HG02884 (cell line): Measurements from ENCODE around the gene URAD.
A peak's percentile ranks its signal among the peaks of the same experiment; 100 is the strongest.
"Not testable (repeated sequence)": the region's sequence is repeated elsewhere in the genome, so short reads cannot be mapped to it uniquely, and the experiment has no call there.

Experiments used
- ATAC-seq: cut with Tn5 transposase; IDR thresholded peaks from one replicate; pipeline ENCODE4 v1.9.1; 2021; ENCODE audit warnings: mild to moderate bottlenecking, moderate library complexity; ENCODE audit not compliant: unreplicated experiment

URAD gene, protein sequence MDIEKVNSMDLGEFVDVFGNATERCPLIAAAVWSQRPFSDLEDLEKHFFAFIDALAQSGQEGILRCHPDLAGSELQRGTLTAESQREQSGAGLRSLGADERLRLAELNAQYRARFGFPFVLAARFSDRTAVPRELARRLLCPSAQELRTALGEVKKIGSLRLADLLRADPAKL

GRCh38 chr13:27988520-27988919 lies at the start of gene URAD:
Gene URAD (minus strand): TSS chr13:27988693. CDS start chr13:27988637, 56 bp downstream.
- no peak for ATAC-seq

GRCh38 chr13:28037399-28037798 lies 48.9 kb upstream of the URAD start:
- ATAC-seq: no peak

GRCh38 chr13:28035146-28035782 lies 46.8 kb upstream of the URAD start:
- ATAC-seq: no peak

- ATAC-seq: no peak
Observed at GRCh38 chr13:28033894-28034655, 45.6 kb upstream of the URAD start.

DNA sequence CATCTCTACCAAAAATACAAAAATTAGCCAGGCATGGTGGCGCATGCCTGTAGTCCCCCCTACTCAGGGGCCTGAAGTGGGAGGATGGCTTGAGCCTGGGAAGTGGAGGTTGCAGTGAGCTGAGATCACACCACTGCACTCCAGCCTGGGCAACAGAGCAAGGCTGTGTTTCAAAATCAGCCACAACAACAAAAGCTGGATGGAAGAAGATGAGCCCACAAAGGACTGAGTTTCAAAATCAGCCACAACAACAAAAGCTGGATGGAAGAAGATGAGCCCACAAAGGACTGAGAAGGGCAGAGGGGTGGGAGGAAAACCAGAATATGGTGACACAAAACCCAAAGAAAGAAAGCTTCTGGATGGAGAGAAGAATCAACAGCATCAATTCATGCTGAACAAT lies 43.9 kb upstream of the URAD start:
- ATAC-seq: not testable (repeated sequence)

DNA sequence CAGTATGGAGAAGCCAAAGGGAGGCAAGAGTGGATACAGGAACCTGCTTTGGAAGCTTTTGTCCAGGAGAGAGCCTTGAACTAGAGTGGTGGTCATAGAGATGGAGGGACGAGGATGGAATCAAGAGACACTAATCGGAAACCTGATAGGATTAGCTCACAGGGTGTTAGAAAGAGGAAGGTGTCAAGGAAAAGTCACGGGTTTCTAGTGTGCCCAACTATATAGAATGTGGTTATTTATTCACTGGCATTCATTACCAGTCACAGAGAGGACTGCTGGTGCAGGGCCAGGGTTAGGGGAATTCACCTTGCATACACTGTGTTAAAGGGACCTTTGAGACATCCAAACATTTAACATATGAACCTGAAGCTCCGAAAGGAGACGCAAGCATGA lies 43.4 kb upstream of the URAD start:
- ATAC-seq: no peak

DNA sequence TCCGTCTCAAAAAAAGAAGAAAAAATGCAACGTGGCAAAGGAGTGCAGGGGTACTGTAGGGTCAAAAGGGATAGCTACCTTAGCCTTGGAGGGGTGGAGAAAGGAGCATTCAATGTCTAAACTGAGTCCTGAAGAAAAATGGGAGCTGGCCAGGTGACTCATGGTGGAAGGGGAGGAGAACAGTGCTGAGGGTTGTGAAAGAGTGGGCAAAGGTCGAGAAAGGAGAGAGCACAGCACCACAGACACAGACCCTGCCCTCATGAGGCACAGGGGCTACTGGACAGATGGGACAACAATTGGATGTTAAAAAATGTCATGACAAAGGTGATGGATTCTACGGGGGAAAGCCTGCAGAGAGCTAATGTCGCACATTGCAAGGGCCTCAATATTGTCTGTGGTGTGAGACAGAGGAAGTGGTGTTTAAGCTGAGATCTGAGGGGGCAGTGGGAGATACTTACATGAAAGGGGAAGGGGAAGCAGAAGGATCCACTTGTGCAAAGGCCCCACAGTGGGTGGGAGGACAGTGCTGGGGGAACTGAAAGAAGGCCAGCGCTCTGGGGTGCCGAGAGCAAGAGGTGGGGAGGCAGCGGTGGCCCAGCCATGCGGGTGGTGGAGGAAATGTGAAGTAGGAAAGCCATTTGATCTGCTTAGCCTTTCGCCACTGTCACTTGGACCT lies 42.9 kb upstream of the URAD start:
- no peak for ATAC-seq

DNA sequence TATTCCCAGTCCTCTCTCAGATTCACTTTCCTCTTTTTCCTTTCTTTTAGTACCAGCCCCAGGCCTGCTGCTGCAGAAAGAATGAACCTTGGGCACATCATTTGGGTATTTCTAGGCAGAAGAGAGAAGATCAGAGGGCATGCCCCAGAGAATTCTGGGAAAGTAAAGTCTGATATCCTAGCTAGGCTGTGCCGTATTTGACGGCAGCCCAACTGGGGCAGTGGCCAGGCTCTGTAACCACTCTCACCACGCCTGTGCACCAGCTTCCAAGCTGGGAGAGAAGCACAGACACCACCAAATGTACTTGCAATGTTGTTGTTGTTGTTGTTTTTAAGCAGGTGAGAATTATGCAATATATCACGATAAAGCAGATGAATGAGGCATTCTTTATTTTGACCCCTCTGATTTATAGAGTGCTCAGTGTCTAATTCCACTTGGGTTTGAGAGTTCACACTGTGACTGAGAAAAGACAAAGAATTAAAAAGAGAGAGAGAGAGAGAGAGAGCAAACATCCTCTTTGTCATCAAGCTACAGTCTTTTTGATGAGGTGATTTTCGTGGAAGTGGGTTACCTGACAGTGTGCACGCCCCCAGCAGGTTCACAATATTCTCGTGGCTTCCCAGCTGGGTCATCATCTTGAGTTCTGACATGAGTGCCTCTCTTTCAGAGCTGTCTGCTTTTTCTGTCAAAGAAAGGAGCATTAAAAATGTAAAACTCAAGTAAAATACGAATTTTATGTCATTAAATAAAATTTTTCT lies 39.3 kb upstream of the URAD start:
- ATAC-seq: no peak

GRCh38 chr13:28027071-28027470 lies 38.6 kb upstream of the URAD start:
- no peak for ATAC-seq

- ATAC-seq: no peak
Observed at GRCh38 chr13:28026508-28026907, 38.0 kb upstream of the URAD start.

- no peak for ATAC-seq
Observed at GRCh38 chr13:28022848-28023518, 34.5 kb upstream of the URAD start.

DNA sequence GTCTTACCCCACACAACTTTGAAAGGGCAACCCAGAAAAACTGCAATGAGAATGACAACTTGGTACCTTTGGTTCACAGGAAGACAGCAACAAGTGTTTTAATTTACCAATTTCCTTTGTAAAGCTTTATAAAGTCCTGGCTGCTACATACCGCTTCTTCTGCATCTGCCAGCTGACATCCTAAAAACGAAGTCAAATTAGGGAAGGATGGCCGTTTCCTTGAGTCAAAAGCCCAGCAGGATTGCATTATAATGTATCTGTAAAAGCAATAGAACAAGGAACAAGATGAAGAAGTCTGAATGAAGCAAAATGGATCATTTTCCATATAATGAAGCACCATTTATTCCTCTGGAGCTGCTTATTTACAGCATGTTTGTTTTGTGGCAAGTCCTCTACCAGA lies 25.8 kb upstream of the URAD start:
- no peak for ATAC-seq

DNA sequence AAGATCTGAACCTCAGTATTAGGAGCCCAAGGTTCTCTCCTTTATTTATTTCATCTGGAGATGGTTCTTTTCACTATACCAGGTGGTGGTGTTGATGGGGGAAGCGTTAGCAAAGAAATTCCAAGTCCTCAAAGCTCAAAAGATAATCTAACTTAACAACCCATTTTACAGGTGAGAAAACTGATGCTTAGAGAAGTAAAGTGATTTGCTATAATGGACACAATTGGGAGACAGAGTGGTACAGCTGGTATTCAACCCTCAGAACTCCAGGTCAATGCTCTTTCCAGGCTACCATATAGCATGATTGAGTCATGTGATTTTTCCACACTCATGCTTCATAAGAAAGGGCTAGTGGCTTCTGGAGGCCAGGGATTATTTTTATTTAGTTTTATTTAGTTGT lies 25.0 kb upstream of the URAD start:
- ATAC-seq: no peak

DNA sequence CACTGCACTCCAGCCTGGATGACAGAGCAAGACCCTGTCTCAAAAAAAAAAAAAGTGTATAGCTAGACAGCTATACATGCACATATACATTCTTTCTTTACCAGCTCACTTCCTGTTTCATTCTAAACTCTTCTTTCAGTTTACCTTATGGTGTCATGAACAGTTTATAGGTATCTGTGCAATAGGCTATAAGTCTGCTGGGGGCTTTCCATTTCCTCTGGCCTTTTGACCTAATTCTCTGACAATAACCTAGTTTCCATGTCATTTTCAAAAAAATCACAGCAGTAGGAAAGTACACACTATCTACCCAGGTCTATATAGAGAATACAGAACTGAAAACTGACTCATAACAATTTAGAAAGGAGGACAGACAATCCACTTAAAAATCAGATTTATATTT lies 24.4 kb upstream of the URAD start:
- peak; percentile 85 for ATAC-seq

DNA sequence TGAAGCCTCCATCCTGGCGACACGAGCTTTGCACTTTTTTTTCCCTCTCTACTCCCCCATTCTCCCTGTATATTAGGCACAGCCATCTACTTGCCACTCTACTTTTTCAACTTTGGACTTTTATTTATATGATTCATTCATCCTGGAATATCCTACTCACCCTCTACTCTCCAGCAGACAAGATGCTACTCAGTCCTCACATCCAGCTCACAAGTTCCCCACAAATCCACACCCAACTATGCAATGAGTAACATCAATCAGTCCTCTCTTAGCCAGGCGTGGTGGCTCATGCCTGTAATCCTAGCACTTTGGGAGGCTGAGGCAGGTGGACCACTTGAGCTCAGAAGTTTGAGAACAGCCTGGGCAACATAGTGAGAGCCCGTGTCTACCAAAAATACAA lies 23.9 kb upstream of the URAD start:
- ATAC-seq: no peak

- ATAC-seq: no peak
Observed at GRCh38 chr13:28010046-28010445, 21.6 kb upstream of the URAD start.

- ATAC-seq: not testable (repeated sequence)
Observed at GRCh38 chr13:28005016-28005415, 16.5 kb upstream of the URAD start.

GRCh38 chr13:28002886-28003698 lies 14.6 kb upstream of the URAD start:
- ATAC-seq: no peak

DNA sequence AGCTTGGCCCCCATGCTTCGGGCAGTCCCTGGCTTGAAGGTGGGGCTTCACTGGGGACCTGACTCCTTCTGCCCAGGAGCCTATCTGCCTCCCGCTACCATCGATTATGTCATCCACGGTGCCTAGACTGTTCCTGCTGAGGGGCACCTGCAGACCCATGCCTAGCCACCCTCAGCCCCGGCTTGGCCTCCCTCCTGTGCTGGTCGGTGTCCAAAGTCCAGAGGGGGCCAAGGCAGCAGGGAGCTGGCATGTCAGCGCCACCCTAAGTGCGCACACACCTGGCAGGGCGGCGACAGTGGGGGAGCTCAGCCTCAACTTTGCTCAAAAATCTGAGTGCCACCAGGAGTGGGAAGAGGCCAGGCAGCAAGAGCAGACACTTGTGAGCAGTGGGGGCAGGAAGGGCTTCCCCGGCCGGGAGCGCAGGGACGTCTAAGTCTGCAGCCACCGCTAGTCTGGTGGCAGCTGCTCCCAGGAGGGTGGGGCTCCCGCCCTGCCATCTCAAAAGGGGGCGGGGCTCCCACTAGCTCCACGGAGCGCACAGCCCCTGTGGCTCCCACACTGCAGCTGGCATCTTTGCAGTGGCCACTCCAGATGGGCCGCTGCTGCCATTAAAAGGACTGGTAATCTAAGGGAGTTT lies 13.5 kb upstream of the URAD start:
- no peak for ATAC-seq
